Measurements from ENCODE around the gene EFCAB13. TPM values are rescaled to one million over a fixed set of nuclear protein-coding genes. Genes with fewer than 3 reads are reported as not detected.

The EFCAB13 gene
- total and polyA plus RNA-seq, 2 experiments from 2014 or later: 2.1 to 3.1 TPM

DNA sequence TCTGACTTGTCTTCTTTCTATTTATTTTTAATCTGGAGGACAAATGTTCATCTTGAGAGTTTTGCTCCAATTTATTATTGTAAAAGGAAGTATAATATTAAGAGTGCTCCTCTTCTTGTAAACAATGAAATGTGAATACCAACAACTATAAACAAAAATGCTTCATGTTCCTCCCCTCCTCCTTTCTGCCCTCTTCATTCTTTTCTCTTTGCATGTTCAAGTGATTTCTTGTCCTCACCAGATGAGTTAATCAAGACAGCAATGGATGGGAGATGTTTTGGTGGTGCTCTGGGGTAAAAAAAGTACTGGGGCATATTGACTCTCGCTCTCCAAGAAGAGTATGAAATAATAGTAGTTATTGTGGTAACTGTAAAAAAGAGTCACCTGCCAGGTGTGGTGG lies 45.8 kb upstream of the EFCAB13 start:
- Histone ChIP-seq H3K79me2 (no peaks in the 10 kb centered on the region), H4K20me1 (ENCODE audit: insufficient read depth, poor library complexity, severe bottlenecking) (no peaks in the 10 kb centered on the region), H3K4me2 (no peak overlapping the region), H3K4me1 (ENCODE audit: insufficient read depth) (peaks cover 32% of the 10 kb centered on the region), H3K9me2 (replicated peaks; ENCODE audit: insufficient read depth) (no peaks in the 10 kb centered on the region), H3K27ac (peak overlapping the region; percentile 88), H3K9me3 (ENCODE audit: low read depth) (no peaks in the 10 kb centered on the region), H3K27me3 (no peaks in the 10 kb centered on the region), H3K36me3 (replicated peaks; ENCODE audit: insufficient read depth, low read depth) (no peaks in the 10 kb centered on the region), H2AFZ (no peak overlapping the region), H3K4me3 (no peak overlapping the region)
- no peak for DNase-seq (ENCODE audit: low spot score)
- TF ChIP-seq EZH2phosphoT487 (IDR thresholded peaks at IDR 0.05; ENCODE audit: low read depth, severe bottlenecking, unreplicated experiment): no peak
- TF ChIP-seq, protein P1, sequence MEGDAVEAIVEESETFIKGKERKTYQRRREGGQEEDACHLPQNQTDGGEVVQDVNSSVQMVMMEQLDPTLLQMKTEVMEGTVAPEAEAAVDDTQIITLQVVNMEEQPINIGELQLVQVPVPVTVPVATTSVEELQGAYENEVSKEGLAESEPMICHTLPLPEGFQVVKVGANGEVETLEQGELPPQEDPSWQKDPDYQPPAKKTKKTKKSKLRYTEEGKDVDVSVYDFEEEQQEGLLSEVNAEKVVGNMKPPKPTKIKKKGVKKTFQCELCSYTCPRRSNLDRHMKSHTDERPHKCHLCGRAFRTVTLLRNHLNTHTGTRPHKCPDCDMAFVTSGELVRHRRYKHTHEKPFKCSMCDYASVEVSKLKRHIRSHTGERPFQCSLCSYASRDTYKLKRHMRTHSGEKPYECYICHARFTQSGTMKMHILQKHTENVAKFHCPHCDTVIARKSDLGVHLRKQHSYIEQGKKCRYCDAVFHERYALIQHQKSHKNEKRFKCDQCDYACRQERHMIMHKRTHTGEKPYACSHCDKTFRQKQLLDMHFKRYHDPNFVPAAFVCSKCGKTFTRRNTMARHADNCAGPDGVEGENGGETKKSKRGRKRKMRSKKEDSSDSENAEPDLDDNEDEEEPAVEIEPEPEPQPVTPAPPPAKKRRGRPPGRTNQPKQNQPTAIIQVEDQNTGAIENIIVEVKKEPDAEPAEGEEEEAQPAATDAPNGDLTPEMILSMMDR (IDR thresholded peaks at IDR 0.05; ENCODE audit: poor library complexity): no peak
- no peak for TF ChIP-seq EZH2 (IDR thresholded peaks at IDR 0.05; ENCODE audit: borderline replicate concordance)
- WGBS (ENCODE audit: low lambda C conversion rate, missing lambda C conversion rate): 100% methylated on average over 1 of the region's 1 CpG

DNA sequence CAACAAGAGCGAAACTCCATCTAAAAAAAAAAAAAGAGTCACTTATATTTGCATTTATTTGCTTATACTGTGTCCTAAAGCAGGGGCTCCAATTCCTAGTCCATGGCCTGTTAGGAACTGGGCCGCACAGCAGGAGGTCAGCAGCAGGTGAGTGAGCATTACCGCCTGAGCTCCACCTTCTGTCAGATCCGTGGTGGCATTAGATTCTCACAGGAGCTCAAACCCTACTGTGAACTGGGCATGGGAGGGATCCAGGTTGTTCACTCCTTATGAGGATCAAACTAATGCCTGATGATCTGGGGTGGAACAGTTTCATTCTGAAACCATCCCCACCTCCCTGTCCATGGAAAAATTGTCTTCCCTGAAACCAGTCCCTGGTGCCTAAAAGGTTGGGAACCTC lies 45.2 kb upstream of the EFCAB13 start:
- H4K20me1 ChIP-seq (ENCODE audit: insufficient read depth, poor library complexity, severe bottlenecking): no peaks in the 10 kb centered on the region

DNA sequence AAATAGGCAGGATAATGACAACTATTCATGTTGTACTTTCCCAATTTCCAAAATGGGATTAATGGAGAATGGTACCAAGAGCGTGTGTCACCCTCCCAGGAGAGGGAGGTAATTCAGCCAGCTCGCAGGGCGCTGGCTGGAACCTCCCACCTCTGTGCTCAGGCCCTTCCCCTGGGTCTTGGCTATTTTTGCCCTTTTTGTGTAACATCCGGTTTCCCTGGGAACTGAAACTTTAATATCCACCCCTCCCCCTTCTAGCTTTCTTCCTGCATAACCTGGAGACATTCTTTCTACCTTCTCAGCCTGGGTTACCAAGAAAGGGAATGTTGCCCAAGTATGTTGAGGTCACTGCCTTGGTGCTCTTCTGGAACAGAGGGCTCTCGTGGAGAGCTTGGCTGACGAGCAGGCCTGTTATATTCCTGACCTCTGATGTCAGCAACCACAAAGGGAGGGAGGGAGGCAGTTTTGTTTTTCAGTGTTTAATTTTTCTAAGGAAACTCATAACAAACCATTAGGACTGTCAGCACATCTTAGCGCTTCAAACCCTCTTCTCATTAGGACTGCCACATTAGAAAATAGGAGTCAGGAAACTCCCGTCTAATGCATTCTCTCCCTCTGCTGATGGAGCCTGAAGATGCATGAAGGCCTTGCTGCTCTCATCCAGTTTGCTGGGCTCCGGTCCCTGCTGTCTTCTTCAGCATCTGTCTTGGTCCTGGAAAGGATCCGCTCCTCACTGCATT lies 44.5 kb upstream of the EFCAB13 start:
- Histone ChIP-seq H3K27me3 (no peaks in the 10 kb centered on the region), H4K20me1 (ENCODE audit: insufficient read depth, poor library complexity, severe bottlenecking) (no peaks in the 10 kb centered on the region), H3K4me3 (no peak overlapping the region), H3K4me2 (no peak overlapping the region), H2AFZ (no peak overlapping the region), H3K9me3 (ENCODE audit: low read depth) (no peaks in the 10 kb centered on the region), H3K27ac (peak overlapping the region; percentile 60), H3K9me2 (replicated peaks; ENCODE audit: insufficient read depth) (no peaks in the 10 kb centered on the region), H3K4me1 (ENCODE audit: insufficient read depth) (peaks cover 30% of the 10 kb centered on the region), H3K79me2 (no peaks in the 10 kb centered on the region), H3K36me3 (replicated peaks; ENCODE audit: insufficient read depth, low read depth) (no peaks in the 10 kb centered on the region)
- TF ChIP-seq EZH2phosphoT487 (IDR thresholded peaks at IDR 0.05; ENCODE audit: low read depth, severe bottlenecking, unreplicated experiment) (no peak), EZH2 (IDR thresholded peaks at IDR 0.05; ENCODE audit: borderline replicate concordance) (no peak)
- TF ChIP-seq, protein P1 (IDR thresholded peaks at IDR 0.05; ENCODE audit: poor library complexity): no peak
- 71% methylated on average over 10 of the region's 10 CpGs for WGBS (ENCODE audit: low lambda C conversion rate, missing lambda C conversion rate)
- peak; percentile 52 for DNase-seq (ENCODE audit: low spot score)

More for the DNA sequence above, 45.2 kb upstream of the EFCAB13 start:
- Histone ChIP-seq H3K4me3 (no peak overlapping the region), H3K9me2 (replicated peaks; ENCODE audit: insufficient read depth) (no peaks in the 10 kb centered on the region), H3K36me3 (replicated peaks; ENCODE audit: insufficient read depth, low read depth) (no peaks in the 10 kb centered on the region), H3K9me3 (ENCODE audit: low read depth) (no peaks in the 10 kb centered on the region), H3K79me2 (no peaks in the 10 kb centered on the region), H2AFZ (no peak overlapping the region), H3K4me1 (ENCODE audit: insufficient read depth) (peaks cover 32% of the 10 kb centered on the region), H3K27ac (peak overlapping the region; percentile 60), H3K27me3 (no peaks in the 10 kb centered on the region), H3K4me2 (no peak overlapping the region)
- 88% methylated on average over 4 of the region's 4 CpGs for WGBS (ENCODE audit: low lambda C conversion rate, missing lambda C conversion rate)
- DNase-seq (ENCODE audit: low spot score): no peak
- TF ChIP-seq, protein P1 (IDR thresholded peaks at IDR 0.05; ENCODE audit: poor library complexity): no peak
- TF ChIP-seq EZH2 (IDR thresholded peaks at IDR 0.05; ENCODE audit: borderline replicate concordance) (no peak), EZH2phosphoT487 (IDR thresholded peaks at IDR 0.05; ENCODE audit: low read depth, severe bottlenecking, unreplicated experiment) (no peak)

All from hepatocyte (in vitro differentiated cells).